HCT116 (cell line): ENCODE data around the gene UNC93B1. TPM values are rescaled to one million over a fixed set of nuclear protein-coding genes. Genes with fewer than 3 reads are reported as not detected.

Source experiments
- ATAC-seq: fragments of 200-7000 bp; cut with Tn5 transposase; 2 replicates; pipeline ENCODE4 v1.9.1; 2020; ENCODE audit warnings: mild to moderate bottlenecking, moderate library complexity
- BruUV-seq: library from RNA; stranded (reverse); fragments of 400-500 nt; replicated peaks from 2 replicates; lab custom pipeline; 2021; lab: Mats Ljungman, UMichigan
- CTCF ChIA-PET: fragments of 300-600 bp; sonication (Branson Sonifier 250); formaldehyde crosslinking; loops from one replicate; lab custom pipeline; 2021; ENCODE audit warnings: antibody characterized with exemption; lab: Charles Lee
- POLR2A ChIA-PET: fragments of 300-600, 350-600 bp; sonication (Branson Sonifier 250); formaldehyde crosslinking; loops from one replicate; lab custom pipeline; 2021; ENCODE audit warnings: antibody characterized with exemption; lab: Charles Lee
- RAD21 ChIA-PET, 2 experiments: fragments of 300-600 bp; sonication (Branson Sonifier 250); formaldehyde crosslinking; loops; one replicate each; lab custom pipeline; 2023; ENCODE audit warnings: low total read pairs in 2 of 2; ENCODE audit not compliant: uncharacterized antibody in 2 of 2, unreplicated experiment in 2 of 2, low non-redundant PET in 1 of 2; lab: Charles Lee
- DNase-seq: peaks from one replicate; pipeline ENCODE4 v3.0.0-alpha.2; 2010; ENCODE audit warnings: low read depth, low spot score
- H2AFZ ChIP-seq: fragments of 200-600 bp; shearing (Covaris generic), sonication (generic); 2 replicates; pipeline ENCODE4 v1.6.1; 2017; ENCODE audit warnings: low read depth, mixed run types, mixed read lengths, antibody characterized with exemption, low read length; ENCODE audit not compliant: poor library complexity, severe bottlenecking
- H3K27ac ChIP-seq: 2 replicates; pipeline ENCODE4 v1.5.1; 2012; ENCODE audit warnings: low read depth, low read length
- H3K27me3 ChIP-seq: fragments of 200-600 bp; sonication (generic); 2 replicates; pipeline ENCODE4 v1.6.1; 2016; ENCODE audit warnings: mixed run types, low read length, mixed read lengths; ENCODE audit not compliant: insufficient read depth
- H3K36me3 ChIP-seq, 2 experiments: fragments of 200-500 bp in 1 of 2; fragments of 200-600 bp in 1 of 2; sonication (Bioruptor generic) in 1 of 2; sonication (generic) in 1 of 2; 2 replicates each; pipeline versions ENCODE4 v1.5.1 to v1.6.1; 2014 to 2016; ENCODE audit warnings: low read length in 2 of 2, inconsistent platforms in 1 of 2, mixed read lengths in 1 of 2, mixed run types in 1 of 2; ENCODE audit not compliant: insufficient read depth in 2 of 2, control insufficient read depth in 1 of 2
- H3K4me1 ChIP-seq, 2 experiments: fragments of 200-600 bp in 1 of 2; sonication (generic) in 1 of 2; 2 replicates each; pipeline versions ENCODE4 v1.5.1 to v1.6.1; 2012 to 2017; ENCODE audit warnings: low read length in 2 of 2, inconsistent platforms in 1 of 2, mild to moderate bottlenecking in 1 of 2, mixed read lengths in 1 of 2, mixed run types in 1 of 2, moderate library complexity in 1 of 2; ENCODE audit not compliant: insufficient read depth in 2 of 2, control insufficient read depth in 1 of 2
- H3K4me2 ChIP-seq: fragments of 200-600 bp; sonication (generic); 2 replicates; pipeline ENCODE4 v1.6.1; 2017; ENCODE audit warnings: mixed run types, low read length, mixed read lengths
- H3K4me3 ChIP-seq, 2 experiments: fragments of 200-600 bp in 1 of 2; sonication (generic) in 1 of 2; replicated peaks in 1 of 2; 2 replicates each; pipeline ENCODE4 v1.5.1; 2011 to 2016; ENCODE audit warnings: low read length in 2 of 2, control low read depth in 1 of 2, low read depth in 1 of 2, mild to moderate bottlenecking in 1 of 2, mixed read lengths in 1 of 2, mixed run types in 1 of 2
- H3K79me2 ChIP-seq: fragments of 200-600 bp; sonication (generic); 2 replicates; pipeline ENCODE4 v1.6.1; 2017; ENCODE audit warnings: mild to moderate bottlenecking, mixed run types, low read length, moderate library complexity, mixed read lengths; ENCODE audit not compliant: insufficient read depth
- H3K9ac ChIP-seq: fragments of 200-600 bp; sonication (generic); 2 replicates; pipeline ENCODE4 v1.6.1; 2016; ENCODE audit warnings: low read length, mixed read lengths
- H3K9me2 ChIP-seq: fragments of 200-600 bp; sonication (generic), shearing (Covaris generic); 2 replicates; pipeline ENCODE4 v1.6.1; 2017; ENCODE audit warnings: mixed run types, mild to moderate bottlenecking, moderate library complexity; ENCODE audit not compliant: insufficient read depth
- H3K9me3 ChIP-seq, 2 experiments: fragments of 200-500 bp in 1 of 2; fragments of 200-600 bp in 1 of 2; sonication (Bioruptor generic) in 1 of 2; sonication (generic) in 1 of 2; 2 replicates each; pipeline ENCODE4 v1.6.1; 2014 to 2017; ENCODE audit warnings: low read length in 2 of 2, mixed read lengths in 2 of 2, inconsistent platforms in 1 of 2, low read depth in 1 of 2, mild to moderate bottlenecking in 1 of 2, mixed run types in 1 of 2, moderate library complexity in 1 of 2; ENCODE audit not compliant: control insufficient read depth in 1 of 2, insufficient read depth in 1 of 2
- H4K20me1 ChIP-seq: fragments of 200-600 bp; sonication (generic), shearing (Covaris generic); 2 replicates; pipeline ENCODE4 v1.6.1; 2017; ENCODE audit warnings: mixed run types, mild to moderate bottlenecking, moderate library complexity; ENCODE audit not compliant: insufficient read depth
- FOSL1 ChIP-seq: IDR thresholded peaks from 2 replicates; pipeline ENCODE4 v1.6.1; 2012; ENCODE audit warnings: low read depth
- POLR2AphosphoS5 ChIP-seq: IDR thresholded peaks from 2 replicates; pipeline ENCODE4 v1.6.1; 2011; ENCODE audit warnings: mild to moderate bottlenecking, low read depth, low read length, moderate library complexity
- SRF ChIP-seq: IDR thresholded peaks from 2 replicates; pipeline ENCODE4 v1.6.1; 2012; ENCODE audit warnings: low read depth
- intact Hi-C: fragments of 100-400 bp; cut with micrococcal nuclease; formaldehyde crosslinking; loops from 2 replicates; pipeline ENCODE4 v1.10.0; 2022
- total RNA-seq: library from RNA; stranded (reverse); gene quantifications from one replicate; pipeline ENCODE4 v1.2.1, GENCODE V29; 2021; ENCODE audit not compliant: unreplicated experiment
- TF ChIP-seq, protein P1 (sequence below): IDR thresholded peaks from 2 replicates; pipeline ENCODE4 v1.6.1; 2011; ENCODE audit warnings: mild to moderate bottlenecking, low read length, moderate library complexity; ENCODE audit not compliant: insufficient replicate concordance; ENCODE audit errors: extremely low read depth
- TF ChIP-seq, protein P2 (sequence below): IDR thresholded peaks from 2 replicates; pipeline ENCODE4 v1.6.1; 2012; ENCODE audit warnings: low read depth

The UNC93B1 gene
- total RNA-seq, 1 experiment from 2014 or later, result 72.9 TPM

DNA sequence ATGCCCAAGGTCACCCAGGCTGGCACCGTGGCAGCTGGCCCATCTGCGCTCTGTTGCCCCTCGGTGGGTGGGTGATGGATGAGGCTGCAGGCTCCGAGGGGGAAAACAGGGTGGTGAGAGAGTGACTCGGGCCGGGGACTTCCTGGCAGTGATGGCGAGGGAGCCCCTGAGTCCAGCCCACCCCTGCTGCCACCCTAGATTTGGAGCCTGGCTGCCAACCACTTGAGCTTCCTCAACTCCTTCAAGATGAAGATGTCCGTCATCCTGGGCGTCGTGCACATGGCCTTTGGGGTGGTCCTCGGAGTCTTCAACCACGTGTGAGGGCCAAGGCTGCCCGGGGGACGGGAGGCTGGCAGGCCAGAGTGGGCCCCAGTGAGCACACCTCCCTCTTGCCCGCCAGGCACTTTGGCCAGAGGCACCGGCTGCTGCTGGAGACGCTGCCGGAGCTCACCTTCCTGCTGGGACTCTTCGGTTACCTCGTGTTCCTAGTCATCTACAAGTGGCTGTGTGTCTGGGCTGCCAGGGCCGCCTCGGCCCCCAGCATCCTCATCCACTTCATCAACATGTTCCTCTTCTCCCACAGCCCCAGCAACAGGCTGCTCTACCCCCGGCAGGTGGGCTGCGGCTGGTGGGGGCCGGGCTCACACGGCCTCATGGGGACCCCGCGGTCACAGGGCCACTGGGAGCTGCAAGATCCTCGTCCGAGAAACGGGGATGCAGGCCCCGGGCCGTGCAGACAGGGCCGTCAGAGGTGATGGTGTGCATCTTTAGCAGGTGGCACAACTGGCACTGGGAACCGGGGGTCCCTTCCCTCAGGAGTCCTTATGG is 45.0 kb upstream of the UNC93B1 start (continued):
- TF ChIP-seq, protein P1, sequence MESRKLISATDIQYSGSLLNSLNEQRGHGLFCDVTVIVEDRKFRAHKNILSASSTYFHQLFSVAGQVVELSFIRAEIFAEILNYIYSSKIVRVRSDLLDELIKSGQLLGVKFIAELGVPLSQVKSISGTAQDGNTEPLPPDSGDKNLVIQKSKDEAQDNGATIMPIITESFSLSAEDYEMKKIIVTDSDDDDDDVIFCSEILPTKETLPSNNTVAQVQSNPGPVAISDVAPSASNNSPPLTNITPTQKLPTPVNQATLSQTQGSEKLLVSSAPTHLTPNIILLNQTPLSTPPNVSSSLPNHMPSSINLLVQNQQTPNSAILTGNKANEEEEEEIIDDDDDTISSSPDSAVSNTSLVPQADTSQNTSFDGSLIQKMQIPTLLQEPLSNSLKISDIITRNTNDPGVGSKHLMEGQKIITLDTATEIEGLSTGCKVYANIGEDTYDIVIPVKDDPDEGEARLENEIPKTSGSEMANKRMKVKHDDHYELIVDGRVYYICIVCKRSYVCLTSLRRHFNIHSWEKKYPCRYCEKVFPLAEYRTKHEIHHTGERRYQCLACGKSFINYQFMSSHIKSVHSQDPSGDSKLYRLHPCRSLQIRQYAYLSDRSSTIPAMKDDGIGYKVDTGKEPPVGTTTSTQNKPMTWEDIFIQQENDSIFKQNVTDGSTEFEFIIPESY, result no peak
- TF ChIP-seq SRF (no peak), POLR2AphosphoS5 (no peak), FOSL1 (no peak)

DNA sequence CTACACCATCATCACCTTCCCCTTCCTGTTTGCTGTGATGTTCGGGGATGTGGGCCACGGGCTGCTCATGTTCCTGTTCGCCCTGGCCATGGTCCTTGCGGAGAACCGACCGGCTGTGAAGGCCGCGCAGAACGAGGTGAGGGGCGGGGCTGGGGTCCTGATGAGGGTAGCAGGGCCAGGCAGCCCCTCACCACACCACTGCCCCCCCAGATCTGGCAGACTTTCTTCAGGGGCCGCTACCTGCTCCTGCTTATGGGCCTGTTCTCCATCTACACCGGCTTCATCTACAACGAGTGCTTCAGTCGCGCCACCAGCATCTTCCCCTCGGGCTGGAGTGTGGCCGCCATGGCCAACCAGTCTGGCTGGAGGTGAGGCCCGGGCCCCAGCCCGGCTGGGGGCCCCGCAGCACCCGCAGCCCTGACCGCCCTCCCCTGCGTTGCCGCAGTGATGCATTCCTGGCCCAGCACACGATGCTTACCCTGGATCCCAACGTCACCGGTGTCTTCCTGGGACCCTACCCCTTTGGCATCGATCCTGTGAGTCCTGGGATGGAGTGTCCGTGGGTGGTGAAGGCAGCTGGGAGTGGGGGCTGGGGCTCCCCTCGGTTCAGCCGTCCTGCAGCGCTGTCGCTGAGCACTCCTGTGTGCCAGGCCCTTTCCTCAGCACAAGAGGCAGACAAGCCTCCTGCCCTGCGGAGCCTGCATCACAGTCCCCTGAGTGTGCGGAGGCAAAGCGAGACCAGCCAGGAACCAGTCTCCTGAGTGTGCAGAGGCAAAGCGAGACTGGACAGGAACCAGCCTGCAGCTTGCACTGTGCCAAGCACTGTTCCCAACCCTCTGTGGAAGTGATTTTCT is 43.8 kb upstream of the UNC93B1 start:
- no peaks in the 10 kb centered on the region for H4K20me1 ChIP-seq
- POLR2A ChIA-PET, result no interaction called here
- intact Hi-C loops, result no loop called here

More for the DNA sequence above, 43.8 kb upstream of the UNC93B1 start:
- H2AFZ ChIP-seq, result no peak overlapping the region
- BruUV-seq, result no TSS peak
- ATAC-seq (no peak), DNase-seq (no peak)
- H3K27ac ChIP-seq, result no peak overlapping the region
- H3K79me2 ChIP-seq, result no peaks in the 10 kb centered on the region
- no peaks in the 10 kb centered on the region; a peak in 1 of 4 replicates for H3K36me3 ChIP-seq
- no peak overlapping the region for H3K9ac ChIP-seq
- no peaks in the 10 kb centered on the region for H3K4me1 ChIP-seq
- no peak for TF ChIP-seq FOSL1
- TF ChIP-seq, protein P2, sequence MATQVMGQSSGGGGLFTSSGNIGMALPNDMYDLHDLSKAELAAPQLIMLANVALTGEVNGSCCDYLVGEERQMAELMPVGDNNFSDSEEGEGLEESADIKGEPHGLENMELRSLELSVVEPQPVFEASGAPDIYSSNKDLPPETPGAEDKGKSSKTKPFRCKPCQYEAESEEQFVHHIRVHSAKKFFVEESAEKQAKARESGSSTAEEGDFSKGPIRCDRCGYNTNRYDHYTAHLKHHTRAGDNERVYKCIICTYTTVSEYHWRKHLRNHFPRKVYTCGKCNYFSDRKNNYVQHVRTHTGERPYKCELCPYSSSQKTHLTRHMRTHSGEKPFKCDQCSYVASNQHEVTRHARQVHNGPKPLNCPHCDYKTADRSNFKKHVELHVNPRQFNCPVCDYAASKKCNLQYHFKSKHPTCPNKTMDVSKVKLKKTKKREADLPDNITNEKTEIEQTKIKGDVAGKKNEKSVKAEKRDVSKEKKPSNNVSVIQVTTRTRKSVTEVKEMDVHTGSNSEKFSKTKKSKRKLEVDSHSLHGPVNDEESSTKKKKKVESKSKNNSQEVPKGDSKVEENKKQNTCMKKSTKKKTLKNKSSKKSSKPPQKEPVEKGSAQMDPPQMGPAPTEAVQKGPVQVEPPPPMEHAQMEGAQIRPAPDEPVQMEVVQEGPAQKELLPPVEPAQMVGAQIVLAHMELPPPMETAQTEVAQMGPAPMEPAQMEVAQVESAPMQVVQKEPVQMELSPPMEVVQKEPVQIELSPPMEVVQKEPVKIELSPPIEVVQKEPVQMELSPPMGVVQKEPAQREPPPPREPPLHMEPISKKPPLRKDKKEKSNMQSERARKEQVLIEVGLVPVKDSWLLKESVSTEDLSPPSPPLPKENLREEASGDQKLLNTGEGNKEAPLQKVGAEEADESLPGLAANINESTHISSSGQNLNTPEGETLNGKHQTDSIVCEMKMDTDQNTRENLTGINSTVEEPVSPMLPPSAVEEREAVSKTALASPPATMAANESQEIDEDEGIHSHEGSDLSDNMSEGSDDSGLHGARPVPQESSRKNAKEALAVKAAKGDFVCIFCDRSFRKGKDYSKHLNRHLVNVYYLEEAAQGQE, result no peak
- ChIA-PET RAD21 (no interaction called here), CTCF (no interaction called here)
- H3K4me3 ChIP-seq, result no peak overlapping the region
- no peaks in the 10 kb centered on the region for H3K9me2 ChIP-seq
- no peaks in the 10 kb centered on the region for H3K9me3 ChIP-seq
- H3K4me2 ChIP-seq, result no peak overlapping the region
- H3K27me3 ChIP-seq, result no peaks in the 10 kb centered on the region
